NCI-H1105 (cell line): Measurements from ENCODE around the gene TBX3.

Source experiments
- DNase-seq: peaks from one replicate; lab custom pipeline; 2025; lab: John Stamatoyannopoulos, UW

TBX3 gene

GRCh38 chr12:114625294-114625851, 58.6 kb downstream of the TBX3 start:
- DNase-seq: peak; percentile 50

- DNase-seq: no peak
Observed at GRCh38 chr12:114623737-114624136, 60.2 kb downstream of the TBX3 start.
